Measurements from ENCODE around the gene KRTAP10-1. TPM values are rescaled to one million over a fixed set of nuclear protein-coding genes. Genes with fewer than 3 reads are reported as not detected.

KRTAP10-1 gene
- total and polyA plus RNA-seq, 9 donors: not detected

GRCh38 chr21:44534688-44535087 is 5.3 kb downstream of the KRTAP10-1 start:
- intact Hi-C loops (cut with DNase I): no loop called here
- Histone ChIP-seq H3K4me1 (ENCODE audit: insufficient read depth) (no peaks in the 10 kb centered on the region), H3K36me3 (no peaks in the 10 kb centered on the region), H3K27ac (no peak overlapping the region), H3K9me3 (no peaks in the 10 kb centered on the region), H3K4me3 (no peak overlapping the region), H3K27me3 (no peaks in the 10 kb centered on the region)
- no peak for DNase-seq
- TF ChIP-seq POLR2A (IDR thresholded peaks at IDR 0.05): no peak
- TF ChIP-seq CTCF (IDR thresholded peaks at IDR 0.05): no peak
- TF ChIP-seq EP300 (IDR thresholded peaks at IDR 0.05): no peak
- 92 to 96% (median 94%) methylated on average over 6 of the region's 6 CpGs for WGBS, 3 donors

DNA sequence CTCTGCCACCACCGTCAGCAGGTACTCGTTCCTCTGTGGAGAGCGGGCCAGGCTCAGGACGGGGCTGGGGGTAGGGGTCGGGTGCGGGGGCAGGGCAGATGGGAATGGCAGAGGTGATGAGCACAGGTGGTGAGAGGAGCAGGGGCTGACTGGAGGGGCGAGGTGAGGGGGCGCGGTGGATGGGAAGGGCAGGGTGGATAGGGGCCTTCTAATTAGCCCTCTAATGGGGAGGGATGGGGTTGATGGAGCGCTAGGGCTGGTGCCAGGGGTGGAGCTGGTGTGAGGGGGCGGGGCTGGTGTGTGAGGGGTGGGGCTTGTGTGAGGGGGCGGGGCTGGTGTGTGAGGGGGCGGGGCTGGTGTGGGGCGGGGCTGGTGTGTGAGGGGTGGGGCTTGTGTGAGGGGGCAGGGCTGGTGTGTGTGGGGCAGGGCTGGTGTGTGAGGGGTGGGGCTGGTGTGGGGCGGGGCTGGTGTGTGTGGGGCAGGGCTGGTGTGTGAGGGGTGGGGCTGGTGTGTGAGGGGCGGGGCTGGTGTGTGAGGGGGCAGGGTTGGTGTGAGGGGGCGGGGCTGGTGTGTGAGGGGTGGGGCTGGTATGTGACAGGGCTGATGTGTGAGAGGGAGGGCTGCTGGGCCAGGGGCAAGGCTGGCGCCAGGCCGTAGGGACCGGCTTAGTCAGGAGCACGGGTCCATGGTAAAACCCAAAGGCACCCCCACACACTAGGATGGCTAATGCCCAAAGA is 5.9 kb downstream of the KRTAP10-1 start:
- H3K27ac ChIP-seq: no peak overlapping the region
- TF ChIP-seq POLR2A (IDR thresholded peaks at IDR 0.05): no peak
- TF ChIP-seq EP300 (IDR thresholded peaks at IDR 0.05): no peak
- TF ChIP-seq CTCF (IDR thresholded peaks at IDR 0.05): no peak
- no peaks in the 10 kb centered on the region for H3K9me3 ChIP-seq
- WGBS, 3 donors: 82 to 90% (median 84%) methylated on average over 16 to 20 of the region's 21 CpGs
- H3K4me1 ChIP-seq (ENCODE audit: insufficient read depth): no peaks in the 10 kb centered on the region
- H3K36me3 ChIP-seq: no peaks in the 10 kb centered on the region
- H3K4me3 ChIP-seq: no peak overlapping the region
- DNase-seq: peak in 1 of 5 donors; percentile 19
- no peaks in the 10 kb centered on the region for H3K27me3 ChIP-seq
- intact Hi-C loops (cut with DNase I): no loop called here

GRCh38 chr21:44533121-44533890 is 6.7 kb downstream of the KRTAP10-1 start:
- no peak overlapping the region for H3K27ac ChIP-seq
- peak in 1 of 5 donors; percentile 19 for DNase-seq
- no peaks in the 10 kb centered on the region for H3K36me3 ChIP-seq
- 85 to 91% (median 88%) methylated on average over 37 of the region's 37 CpGs for WGBS, 3 donors
- TF ChIP-seq CTCF (IDR thresholded peaks at IDR 0.05) (no peak), POLR2A (IDR thresholded peaks at IDR 0.05) (no peak), EP300 (IDR thresholded peaks at IDR 0.05) (no peak)
- H3K9me3 ChIP-seq: no peaks in the 10 kb centered on the region
- H3K4me1 ChIP-seq (ENCODE audit: insufficient read depth): no peaks in the 10 kb centered on the region
- H3K4me3 ChIP-seq: no peak overlapping the region
- intact Hi-C loops (cut with DNase I): no loop called here
- H3K27me3 ChIP-seq: no peaks in the 10 kb centered on the region

- no peak overlapping the region for H3K4me3 ChIP-seq
- no peaks in the 10 kb centered on the region for H3K9me3 ChIP-seq
- H3K27ac ChIP-seq: no peak overlapping the region
- intact Hi-C loops (cut with DNase I): no loop called here
- H3K4me1 ChIP-seq (ENCODE audit: insufficient read depth): no peaks in the 10 kb centered on the region
- no peaks in the 10 kb centered on the region for H3K27me3 ChIP-seq
- WGBS, 3 donors: 83 to 86% (median 86%) methylated on average over 16 of the region's 16 CpGs
- TF ChIP-seq CTCF (IDR thresholded peaks at IDR 0.05) (no peak), EP300 (IDR thresholded peaks at IDR 0.05) (no peak), POLR2A (IDR thresholded peaks at IDR 0.05) (no peak)
- DNase-seq: peak in 1 of 5 donors; percentile 17
- H3K36me3 ChIP-seq: no peaks in the 10 kb centered on the region
These were observed 7.3 kb downstream of the KRTAP10-1 start for GRCh38 chr21:44532712-44533111.

Measured in ovary (tissue), 9 donors.